ENCODE measurements around the gene STXBP5. TPM values are rescaled to one million over a fixed set of nuclear protein-coding genes. Genes with fewer than 3 reads are reported as not detected.
A peak's percentile ranks its signal among the peaks of the same experiment; 100 is the strongest.

The STXBP5 gene
- total RNA-seq, 4 donors from 2014 or later, result 23.7 to 39.1 (median 25.8) TPM

DNA sequence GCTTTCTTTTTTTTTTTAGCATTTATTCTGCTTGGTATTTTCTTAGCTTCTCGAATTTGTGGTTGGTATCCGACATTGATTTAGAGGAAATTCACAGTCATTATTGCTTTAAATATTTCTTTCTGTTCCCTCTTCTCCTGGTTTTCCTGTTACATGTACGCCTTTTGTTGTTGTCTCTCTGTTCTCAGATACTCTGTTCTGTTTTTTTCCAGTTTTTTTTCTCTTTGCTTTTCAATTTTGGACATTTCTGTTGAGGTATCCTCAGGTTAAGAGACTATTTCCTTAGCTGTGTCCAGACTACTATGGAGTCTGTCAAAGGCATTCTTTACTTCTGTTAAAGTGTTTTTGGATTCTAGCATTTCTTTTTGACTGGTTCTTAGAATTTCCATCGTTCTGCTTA, 17.5 kb downstream of the STXBP5 start:
- no peaks in the 10 kb centered on the region for H3K27me3 ChIP-seq
- WGBS, 2 donors, result 70 to 83% methylated on average over 4 of the region's 4 CpGs

DNA sequence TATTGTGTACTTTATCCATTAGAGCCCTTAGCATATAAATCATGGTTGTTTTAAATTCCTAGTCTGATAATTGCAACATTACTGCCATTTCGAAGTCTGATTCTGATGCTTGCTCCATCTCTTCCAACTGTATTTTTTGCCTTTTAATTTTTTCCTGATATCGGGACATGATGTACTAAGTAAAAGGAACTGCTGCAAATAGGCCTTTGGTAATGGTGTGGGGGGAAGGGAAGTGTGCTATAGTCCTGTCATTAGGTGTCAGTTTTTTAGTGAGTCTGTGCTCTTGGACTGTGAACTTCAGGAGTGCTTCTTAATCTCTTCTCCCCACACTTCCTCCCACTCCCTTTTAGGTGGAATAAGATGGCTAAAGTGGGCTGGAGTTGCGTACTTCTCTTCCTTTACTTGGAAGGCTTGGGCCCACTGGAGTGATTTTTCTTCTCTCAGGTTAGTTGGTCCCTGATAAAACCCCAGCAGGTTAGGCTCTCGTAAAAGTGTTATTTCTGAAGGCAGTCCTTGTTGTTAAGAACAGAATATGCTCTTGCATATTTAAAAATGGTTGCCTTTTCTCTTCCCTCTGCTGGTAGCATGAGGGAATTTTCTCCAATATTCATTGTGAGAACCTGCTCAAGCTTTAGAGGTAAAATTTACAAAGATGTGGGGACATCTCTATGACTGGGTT, 18.1 kb downstream of the STXBP5 start:
- Histone ChIP-seq H3K27ac (no peak overlapping the region), H3K9me3 (no peaks in the 10 kb centered on the region), H3K4me1 (peaks cover 0 to 14% (median 0%) of the 10 kb centered on the region in 4 donors), H3K4me3 (no peak overlapping the region), H3K36me3 (peaks cover 0 to 12% (median 0%) of the 10 kb centered on the region in 3 donors), H3K27me3 (no peaks in the 10 kb centered on the region)
- 81 to 84% methylated on average over 4 of the region's 4 CpGs for WGBS, 2 donors
- TF ChIP-seq POLR2A (IDR thresholded peaks at IDR 0.05) (no peak), EP300 (IDR thresholded peaks at IDR 0.05) (no peak)
- TF ChIP-seq, protein P1, sequence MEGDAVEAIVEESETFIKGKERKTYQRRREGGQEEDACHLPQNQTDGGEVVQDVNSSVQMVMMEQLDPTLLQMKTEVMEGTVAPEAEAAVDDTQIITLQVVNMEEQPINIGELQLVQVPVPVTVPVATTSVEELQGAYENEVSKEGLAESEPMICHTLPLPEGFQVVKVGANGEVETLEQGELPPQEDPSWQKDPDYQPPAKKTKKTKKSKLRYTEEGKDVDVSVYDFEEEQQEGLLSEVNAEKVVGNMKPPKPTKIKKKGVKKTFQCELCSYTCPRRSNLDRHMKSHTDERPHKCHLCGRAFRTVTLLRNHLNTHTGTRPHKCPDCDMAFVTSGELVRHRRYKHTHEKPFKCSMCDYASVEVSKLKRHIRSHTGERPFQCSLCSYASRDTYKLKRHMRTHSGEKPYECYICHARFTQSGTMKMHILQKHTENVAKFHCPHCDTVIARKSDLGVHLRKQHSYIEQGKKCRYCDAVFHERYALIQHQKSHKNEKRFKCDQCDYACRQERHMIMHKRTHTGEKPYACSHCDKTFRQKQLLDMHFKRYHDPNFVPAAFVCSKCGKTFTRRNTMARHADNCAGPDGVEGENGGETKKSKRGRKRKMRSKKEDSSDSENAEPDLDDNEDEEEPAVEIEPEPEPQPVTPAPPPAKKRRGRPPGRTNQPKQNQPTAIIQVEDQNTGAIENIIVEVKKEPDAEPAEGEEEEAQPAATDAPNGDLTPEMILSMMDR (IDR thresholded peaks at IDR 0.05), result peak in 4 of 5 experiments; percentile 18 to 27 (median 19)
- no peak for DNase-seq (ENCODE audit: low spot score in 2 of 2)

More for the DNA sequence above, 17.5 kb downstream of the STXBP5 start:
- Histone ChIP-seq H3K9me3 (no peaks in the 10 kb centered on the region), H3K27ac (no peak overlapping the region), H3K4me1 (peaks cover 0 to 18% (median 0%) of the 10 kb centered on the region in 4 donors), H3K36me3 (peaks cover 0 to 12% (median 0%) of the 10 kb centered on the region in 3 donors), H3K4me3 (no peak overlapping the region)
- TF ChIP-seq, protein P1 (IDR thresholded peaks at IDR 0.05), result no peak
- no peak for TF ChIP-seq POLR2A (IDR thresholded peaks at IDR 0.05)
- TF ChIP-seq EP300 (IDR thresholded peaks at IDR 0.05), result no peak
- DNase-seq (ENCODE audit: low spot score in 2 of 2), result no peak

GRCh38 chr6:147223736-147224135, 19.5 kb downstream of the STXBP5 start:
- no peak for DNase-seq (ENCODE audit: low spot score in 2 of 2)
- Histone ChIP-seq H3K27ac (no peak overlapping the region), H3K4me3 (no peak overlapping the region), H3K36me3 (peaks cover 0 to 7% (median 0%) of the 10 kb centered on the region in 3 donors), H3K9me3 (no peaks in the 10 kb centered on the region), H3K4me1 (peaks cover 0 to 8% (median 0%) of the 10 kb centered on the region in 4 donors), H3K27me3 (no peaks in the 10 kb centered on the region)
- WGBS, 2 donors, result 54 to 59% methylated on average over 3 of the region's 3 CpGs
- TF ChIP-seq POLR2A (IDR thresholded peaks at IDR 0.05) (no peak), EP300 (IDR thresholded peaks at IDR 0.05) (no peak)
- TF ChIP-seq, protein P1 (IDR thresholded peaks at IDR 0.05), result no peak

DNA sequence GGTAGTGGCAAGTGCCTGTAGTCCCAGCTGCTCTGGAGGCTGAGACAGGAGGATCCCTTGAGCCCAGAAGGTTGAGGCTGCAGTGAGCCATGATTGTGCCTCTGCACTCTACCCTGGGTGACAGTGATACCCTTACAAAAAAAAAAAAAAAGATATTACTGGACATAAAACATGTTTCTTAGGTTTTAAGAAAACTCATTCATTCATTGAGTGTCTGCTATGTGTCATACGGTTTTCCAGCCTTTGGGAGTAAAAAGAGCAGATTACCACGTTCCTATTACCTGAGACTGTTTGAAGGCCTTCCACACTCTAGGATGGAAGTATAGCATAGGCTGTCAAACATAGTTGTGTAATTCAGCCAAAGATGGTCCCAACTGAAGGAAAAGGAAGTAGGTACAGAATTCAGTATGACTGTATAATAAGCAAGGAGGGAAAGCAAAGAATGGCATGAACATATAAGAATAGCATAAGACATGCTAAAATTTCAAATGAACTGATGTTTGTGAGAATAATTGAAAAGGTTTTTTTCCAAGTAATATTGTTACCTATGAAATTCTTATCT, 22.0 kb downstream of the STXBP5 start:
- WGBS, 2 donors, result 90 to 92% methylated on average over 2 of the region's 2 CpGs
- no peak for DNase-seq (ENCODE audit: low spot score in 2 of 2)
- H3K27me3 ChIP-seq, result no peaks in the 10 kb centered on the region
- H3K4me3 ChIP-seq, result no peak overlapping the region
- no peaks in the 10 kb centered on the region for H3K9me3 ChIP-seq
- H3K36me3 ChIP-seq, result peaks cover 0 to 4% (median 0%) of the 10 kb centered on the region in 3 donors
- TF ChIP-seq, protein P1 (IDR thresholded peaks at IDR 0.05), result no peak
- TF ChIP-seq POLR2A (IDR thresholded peaks at IDR 0.05) (no peak), EP300 (IDR thresholded peaks at IDR 0.05) (no peak)
- H3K27ac ChIP-seq, result no peak overlapping the region
- H3K4me1 ChIP-seq, result peaks cover 0 to 8% (median 0%) of the 10 kb centered on the region in 4 donors

- Histone ChIP-seq H3K27ac (no peak overlapping the region), H3K4me1 (peaks cover 0 to 8% (median 0%) of the 10 kb centered on the region in 4 donors), H3K27me3 (no peaks in the 10 kb centered on the region), H3K4me3 (no peak overlapping the region), H3K9me3 (no peaks in the 10 kb centered on the region), H3K36me3 (peaks cover 0 to 4% (median 0%) of the 10 kb centered on the region in 3 donors)
- 98% methylated on average over 1 of the region's 1 CpG for WGBS, 2 donors
- no peak for DNase-seq (ENCODE audit: low spot score in 2 of 2)
- no peak for TF ChIP-seq POLR2A (IDR thresholded peaks at IDR 0.05)
- TF ChIP-seq, protein P1 (IDR thresholded peaks at IDR 0.05), result no peak
- no peak for TF ChIP-seq EP300 (IDR thresholded peaks at IDR 0.05)
These were observed 22.7 kb downstream of the STXBP5 start for GRCh38 chr6:147226877-147227276.
